GM19324 (cell line): Measurements from ENCODE around the gene XRCC3.
A peak's percentile ranks its signal among the peaks of the same experiment; 100 is the strongest.

Experiments used
- ATAC-seq: cut with Tn5 transposase; IDR thresholded peaks from one replicate; pipeline ENCODE4 v1.9.1; 2021; ENCODE audit warnings: mild to moderate bottlenecking, moderate library complexity; ENCODE audit not compliant: unreplicated experiment, low FRiP score

XRCC3 gene

GRCh38 chr14:103696466-103697071 is 18.7 kb downstream of the XRCC3 start:
- ATAC-seq = no peak

- no peak for ATAC-seq
Observed at GRCh38 chr14:103696070-103696402, 19.2 kb downstream of the XRCC3 start.

GRCh38 chr14:103695296-103696069 is 19.8 kb downstream of the XRCC3 start:
- no peak for ATAC-seq

GRCh38 chr14:103694572-103695026 is 20.7 kb downstream of the XRCC3 start:
- no peak for ATAC-seq

GRCh38 chr14:103693515-103693914 is 21.7 kb downstream of the XRCC3 start:
- ATAC-seq = no peak

- no peak for ATAC-seq
Observed at GRCh38 chr14:103692871-103693270, 22.4 kb downstream of the XRCC3 start.

GRCh38 chr14:103692159-103692558 is 23.1 kb downstream of the XRCC3 start:
- ATAC-seq = peak; percentile 3

GRCh38 chr14:103691655-103692054 is 23.6 kb downstream of the XRCC3 start:
- peak; percentile 46 for ATAC-seq

GRCh38 chr14:103690332-103690731 is 24.9 kb downstream of the XRCC3 start:
- ATAC-seq = no peak

- peak; percentile 67 for ATAC-seq
Observed at GRCh38 chr14:103688906-103689902, 26.0 kb downstream of the XRCC3 start.

GRCh38 chr14:103688441-103688840 is 26.8 kb downstream of the XRCC3 start:
- no peak for ATAC-seq

- no peak for ATAC-seq
Observed at GRCh38 chr14:103687712-103688111, 27.5 kb downstream of the XRCC3 start.

- ATAC-seq = no peak
Observed at GRCh38 chr14:103686831-103687485, 28.3 kb downstream of the XRCC3 start.

- no peak for ATAC-seq
Observed at GRCh38 chr14:103685276-103686211, 29.7 kb downstream of the XRCC3 start.

- ATAC-seq = no peak
Observed at GRCh38 chr14:103684871-103685270, 30.4 kb downstream of the XRCC3 start.

GRCh38 chr14:103684471-103684870 is 30.8 kb downstream of the XRCC3 start:
- no peak for ATAC-seq

GRCh38 chr14:103683139-103683538 is 32.1 kb downstream of the XRCC3 start:
- no peak for ATAC-seq

GRCh38 chr14:103680491-103681231 is 34.6 kb downstream of the XRCC3 start:
- no peak for ATAC-seq

GRCh38 chr14:103679351-103679750 is 35.9 kb downstream of the XRCC3 start:
- peak; percentile 66 for ATAC-seq
